Caco-2 (cell line): ENCODE measurements around the gene SOX5. TPM values are rescaled to one million over a fixed set of nuclear protein-coding genes. Genes with fewer than 3 reads are reported as not detected.

Experiments used
- BruUV-seq: library from RNA; stranded (reverse); fragments of 400-500 nt; replicated peaks from 2 replicates; lab custom pipeline; 2021; lab: Mats Ljungman, UMichigan
- CTCF ChIA-PET: fragments of 300-600 bp; sonication (Branson Sonifier 250); formaldehyde crosslinking; loops from one replicate; lab custom pipeline; 2022; ENCODE audit warnings: antibody characterized with exemption; lab: Charles Lee
- POLR2A ChIA-PET: fragments of 300-600 bp; sonication (Branson Sonifier 250); formaldehyde crosslinking; loops from one replicate; lab custom pipeline; 2022; ENCODE audit warnings: antibody characterized with exemption; lab: Charles Lee
- DNase-seq, 2 experiments: peaks; one replicate each; pipeline versions ENCODE4 v3.0.0 to v3.0.0-alpha.2; 2020 to 2022
- H3K27me3 ChIP-seq: replicated peaks from 2 replicates; pipeline ENCODE4 v1.6.0; 2011; ENCODE audit warnings: low read length; ENCODE audit not compliant: control insufficient read depth, insufficient read depth
- H3K36me3 ChIP-seq: 2 replicates; pipeline ENCODE4 v1.5.1; 2011; ENCODE audit warnings: low read length; ENCODE audit not compliant: control insufficient read depth, insufficient read depth
- H3K4me1 ChIP-seq: fragments of 250-450 bp; sonication (Bioruptor Pico); 2 replicates; pipeline ENCODE4 v1.5.1; 2020; ENCODE audit warnings: mild to moderate bottlenecking
- H3K4me3 ChIP-seq: 2 replicates; pipeline ENCODE4 v1.5.1; 2011; ENCODE audit warnings: low read depth, mild to moderate bottlenecking, control low read depth, low read length
- H3K9me3 ChIP-seq: fragments of 250-450 bp; sonication (Bioruptor Pico); 2 replicates; pipeline ENCODE4 v1.5.1; 2020; ENCODE audit warnings: mild to moderate bottlenecking, moderate library complexity
- H3K27ac Mint-ChIP-seq: one replicate; pipeline ENCODE4 v1.8.0; 2022; ENCODE audit warnings: mixed read lengths; ENCODE audit not compliant: unreplicated experiment
- H3K27me3 Mint-ChIP-seq: one replicate; pipeline ENCODE4 v1.8.0; 2022; ENCODE audit warnings: mixed read lengths; ENCODE audit not compliant: insufficient read depth, unreplicated experiment
- H3K36me3 Mint-ChIP-seq: one replicate; pipeline ENCODE4 v1.8.0; 2022; ENCODE audit warnings: mild to moderate bottlenecking, mixed read lengths; ENCODE audit not compliant: insufficient read depth, unreplicated experiment
- H3K4me1 Mint-ChIP-seq: one replicate; pipeline ENCODE4 v1.8.0; 2022; ENCODE audit warnings: low read depth, mixed read lengths; ENCODE audit not compliant: unreplicated experiment
- H3K4me3 Mint-ChIP-seq: one replicate; pipeline ENCODE4 v1.8.0; 2022; ENCODE audit warnings: mild to moderate bottlenecking, moderate library complexity, mixed read lengths; ENCODE audit not compliant: unreplicated experiment
- H3K9me3 Mint-ChIP-seq: one replicate; pipeline ENCODE4 v1.8.0; 2022; ENCODE audit warnings: mixed read lengths; ENCODE audit not compliant: unreplicated experiment
- intact Hi-C: fragments of 100-400 bp; cut with micrococcal nuclease; formaldehyde crosslinking; loops from one replicate; pipeline ENCODE4 v1.10.0; 2022; ENCODE audit not compliant: unreplicated experiment
- total RNA-seq: library from RNA; stranded (reverse); gene quantifications from 2 replicates; pipeline ENCODE4 v1.2.3, GENCODE V29; 2022
- TF ChIP-seq, protein P1 (sequence below), 2 experiments: fragments of 200-600 bp in 1 of 2; IDR thresholded peaks; 1 replicate in 1 of 2; 2 replicates in 1 of 2; pipeline versions ENCODE4 v1.5.1 to v1.8.0; 2011 to 2022; ENCODE audit warnings: antibody characterized with exemption in 1 of 2, control low read depth in 1 of 2, inconsistent platforms in 1 of 2, low read depth in 1 of 2, low read length in 1 of 2, mild to moderate bottlenecking in 1 of 2, moderate library complexity in 1 of 2; ENCODE audit not compliant: insufficient read depth in 1 of 2, severe bottlenecking in 1 of 2, unreplicated experiment in 1 of 2

The SOX5 gene
- total RNA-seq, 1 experiment from 2014 or later, result 15.4 TPM

- BruUV-seq, result no TSS peak
- ChIA-PET CTCF (no interaction called here), POLR2A (no interaction called here)
- H3K36me3 ChIP-seq, result no peaks in the 10 kb centered on the region
- Mint-ChIP-seq H3K9me3 (no peaks in the 10 kb centered on the region), H3K4me1 (no peaks in the 10 kb centered on the region), H3K36me3 (no peaks in the 10 kb centered on the region), H3K27me3 (no peaks in the 10 kb centered on the region), H3K27ac (no peak overlapping the region), H3K4me3 (no peak overlapping the region)
- no peaks in the 10 kb centered on the region for H3K9me3 ChIP-seq
- TF ChIP-seq, protein P1, sequence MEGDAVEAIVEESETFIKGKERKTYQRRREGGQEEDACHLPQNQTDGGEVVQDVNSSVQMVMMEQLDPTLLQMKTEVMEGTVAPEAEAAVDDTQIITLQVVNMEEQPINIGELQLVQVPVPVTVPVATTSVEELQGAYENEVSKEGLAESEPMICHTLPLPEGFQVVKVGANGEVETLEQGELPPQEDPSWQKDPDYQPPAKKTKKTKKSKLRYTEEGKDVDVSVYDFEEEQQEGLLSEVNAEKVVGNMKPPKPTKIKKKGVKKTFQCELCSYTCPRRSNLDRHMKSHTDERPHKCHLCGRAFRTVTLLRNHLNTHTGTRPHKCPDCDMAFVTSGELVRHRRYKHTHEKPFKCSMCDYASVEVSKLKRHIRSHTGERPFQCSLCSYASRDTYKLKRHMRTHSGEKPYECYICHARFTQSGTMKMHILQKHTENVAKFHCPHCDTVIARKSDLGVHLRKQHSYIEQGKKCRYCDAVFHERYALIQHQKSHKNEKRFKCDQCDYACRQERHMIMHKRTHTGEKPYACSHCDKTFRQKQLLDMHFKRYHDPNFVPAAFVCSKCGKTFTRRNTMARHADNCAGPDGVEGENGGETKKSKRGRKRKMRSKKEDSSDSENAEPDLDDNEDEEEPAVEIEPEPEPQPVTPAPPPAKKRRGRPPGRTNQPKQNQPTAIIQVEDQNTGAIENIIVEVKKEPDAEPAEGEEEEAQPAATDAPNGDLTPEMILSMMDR (IDR thresholded peaks at IDR 0.05; ENCODE audit: insufficient read depth in 1 of 2, low read depth in 1 of 2, low read length in 1 of 2, severe bottlenecking in 1 of 2, unreplicated experiment in 1 of 2), result no peak
- no peak overlapping the region for H3K4me3 ChIP-seq
- DNase-seq, result no peak
- intact Hi-C loops, result no loop called here
- H3K27me3 ChIP-seq, result no peaks in the 10 kb centered on the region
- no peaks in the 10 kb centered on the region for H3K4me1 ChIP-seq
Observed at GRCh38 chr12:23893611-23894010, 55.9 kb downstream of the SOX5 start.

- no peak overlapping the region for H3K27ac Mint-ChIP-seq
- Histone ChIP-seq H3K36me3 (no peaks in the 10 kb centered on the region), H3K9me3 (no peaks in the 10 kb centered on the region), H3K4me1 (no peaks in the 10 kb centered on the region), H3K27me3 (no peaks in the 10 kb centered on the region), H3K4me3 (no peak overlapping the region)
- TF ChIP-seq, protein P1 (IDR thresholded peaks at IDR 0.05; ENCODE audit: insufficient read depth in 1 of 2, low read depth in 1 of 2, low read length in 1 of 2, severe bottlenecking in 1 of 2, unreplicated experiment in 1 of 2), result no peak
- intact Hi-C loops, result no loop called here
- DNase-seq, result no peak
- H3K36me3 Mint-ChIP-seq, result no peaks in the 10 kb centered on the region
- BruUV-seq, result no TSS peak
- no peaks in the 10 kb centered on the region for H3K4me1 Mint-ChIP-seq
- no peaks in the 10 kb centered on the region for H3K27me3 Mint-ChIP-seq
- CTCF ChIA-PET, result no interaction called here
- no peaks in the 10 kb centered on the region for H3K9me3 Mint-ChIP-seq
- no peak overlapping the region for H3K4me3 Mint-ChIP-seq
- POLR2A ChIA-PET, result no interaction called here
Observed at GRCh38 chr12:23891115-23891514, 58.4 kb downstream of the SOX5 start.

DNA sequence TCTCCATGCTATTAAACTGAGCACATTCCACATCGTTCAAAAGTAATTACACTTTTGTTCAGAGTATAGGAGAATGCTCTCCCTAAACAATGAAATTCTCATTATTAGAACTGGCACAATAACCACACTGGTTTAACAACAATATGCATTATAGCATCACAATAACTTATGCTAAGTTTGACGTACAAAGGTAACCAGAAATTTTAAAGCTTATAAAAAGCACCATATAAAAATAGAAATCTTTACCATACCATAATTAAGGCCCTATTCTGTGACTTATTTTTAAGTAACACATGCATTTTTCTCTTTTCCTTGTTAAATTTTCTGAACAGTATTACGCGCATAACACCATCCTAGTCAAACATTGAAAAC is 60.4 kb downstream of the SOX5 start:
- Mint-ChIP-seq H3K27ac (no peak overlapping the region), H3K27me3 (no peaks in the 10 kb centered on the region), H3K36me3 (no peaks in the 10 kb centered on the region), H3K9me3 (no peaks in the 10 kb centered on the region), H3K4me1 (no peaks in the 10 kb centered on the region), H3K4me3 (no peak overlapping the region)
- H3K36me3 ChIP-seq, result no peaks in the 10 kb centered on the region
- CTCF ChIA-PET, result no interaction called here
- BruUV-seq, result no TSS peak
- no peak for DNase-seq
- no peak overlapping the region for H3K4me3 ChIP-seq
- peaks cover 4% of the 10 kb centered on the region; the same call in 1 of the 2 replicates for H3K4me1 ChIP-seq
- intact Hi-C loops, result no loop called here
- TF ChIP-seq, protein P1 (IDR thresholded peaks at IDR 0.05; ENCODE audit: insufficient read depth in 1 of 2, low read depth in 1 of 2, low read length in 1 of 2, severe bottlenecking in 1 of 2, unreplicated experiment in 1 of 2), result no peak
- H3K9me3 ChIP-seq, result no peaks in the 10 kb centered on the region
- H3K27me3 ChIP-seq, result no peaks in the 10 kb centered on the region
- POLR2A ChIA-PET, result no interaction called here
